ENCODE data around the gene NDUFV3.

DNA sequence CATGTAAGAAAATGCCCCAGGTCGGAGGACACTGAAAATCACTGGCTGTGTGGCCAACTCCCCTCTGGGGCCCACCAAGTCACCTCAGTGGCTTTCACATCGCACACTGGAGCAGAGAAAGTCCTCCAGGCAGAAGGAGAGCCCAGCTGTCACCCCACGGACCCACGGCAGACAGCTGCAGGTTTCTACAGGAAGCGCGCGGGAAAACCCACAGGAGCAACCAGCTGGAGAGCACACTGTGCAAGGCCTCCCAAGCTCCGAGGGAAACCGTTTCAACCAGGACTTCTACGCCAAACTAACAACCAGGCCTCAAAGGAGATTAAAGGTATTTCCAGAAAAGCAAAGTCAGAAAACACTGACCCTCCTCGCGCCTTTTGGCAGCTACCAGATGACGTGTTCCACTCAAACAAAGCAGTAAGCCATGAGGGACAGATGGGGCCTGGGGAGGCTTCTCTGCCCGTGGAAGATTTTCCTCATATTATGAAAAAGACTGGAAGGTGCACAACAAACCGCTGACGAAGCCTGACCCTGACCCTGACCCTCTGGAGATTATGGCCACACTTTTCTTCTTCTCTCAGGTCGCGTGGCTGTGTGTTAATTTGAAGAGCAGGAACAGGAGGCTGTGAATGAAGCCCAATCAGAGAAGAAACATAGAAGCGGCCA lies 34.8 kb upstream of the NDUFV3 start:
- TF ChIP-seq, protein P1, sequence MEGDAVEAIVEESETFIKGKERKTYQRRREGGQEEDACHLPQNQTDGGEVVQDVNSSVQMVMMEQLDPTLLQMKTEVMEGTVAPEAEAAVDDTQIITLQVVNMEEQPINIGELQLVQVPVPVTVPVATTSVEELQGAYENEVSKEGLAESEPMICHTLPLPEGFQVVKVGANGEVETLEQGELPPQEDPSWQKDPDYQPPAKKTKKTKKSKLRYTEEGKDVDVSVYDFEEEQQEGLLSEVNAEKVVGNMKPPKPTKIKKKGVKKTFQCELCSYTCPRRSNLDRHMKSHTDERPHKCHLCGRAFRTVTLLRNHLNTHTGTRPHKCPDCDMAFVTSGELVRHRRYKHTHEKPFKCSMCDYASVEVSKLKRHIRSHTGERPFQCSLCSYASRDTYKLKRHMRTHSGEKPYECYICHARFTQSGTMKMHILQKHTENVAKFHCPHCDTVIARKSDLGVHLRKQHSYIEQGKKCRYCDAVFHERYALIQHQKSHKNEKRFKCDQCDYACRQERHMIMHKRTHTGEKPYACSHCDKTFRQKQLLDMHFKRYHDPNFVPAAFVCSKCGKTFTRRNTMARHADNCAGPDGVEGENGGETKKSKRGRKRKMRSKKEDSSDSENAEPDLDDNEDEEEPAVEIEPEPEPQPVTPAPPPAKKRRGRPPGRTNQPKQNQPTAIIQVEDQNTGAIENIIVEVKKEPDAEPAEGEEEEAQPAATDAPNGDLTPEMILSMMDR (IDR thresholded peaks at IDR 0.05), result no peak
- no peak for TF ChIP-seq POLR2A (IDR thresholded peaks at IDR 0.05)

Data from ovary (tissue), 3 donors.